A549 treated with Mapracorat at 1 μM for 4 hours (cell line): Measurements from ENCODE around the gene KRTAP9-2. TPM values are rescaled to one million over a fixed set of nuclear protein-coding genes. Genes with fewer than 3 reads are reported as not detected.

ENCODE experiments used
- total RNA-seq: library from RNA; stranded (reverse); fragments of 200-300 nt; extraction: Qiagen RNA extraction; gene quantifications from 5 replicates; pipeline ENCODE4 v1.2.3, GENCODE V29; 2022

The KRTAP9-2 gene, protein sequence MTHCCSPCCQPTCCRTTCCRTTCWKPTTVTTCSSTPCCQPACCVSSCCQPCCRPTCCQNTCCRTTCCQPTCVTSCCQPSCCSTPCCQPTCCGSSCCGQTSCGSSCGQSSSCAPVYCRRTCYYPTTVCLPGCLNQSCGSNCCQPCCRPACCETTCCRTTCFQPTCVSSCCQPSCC
- total RNA-seq, result not detected in 5 replicates

DNA sequence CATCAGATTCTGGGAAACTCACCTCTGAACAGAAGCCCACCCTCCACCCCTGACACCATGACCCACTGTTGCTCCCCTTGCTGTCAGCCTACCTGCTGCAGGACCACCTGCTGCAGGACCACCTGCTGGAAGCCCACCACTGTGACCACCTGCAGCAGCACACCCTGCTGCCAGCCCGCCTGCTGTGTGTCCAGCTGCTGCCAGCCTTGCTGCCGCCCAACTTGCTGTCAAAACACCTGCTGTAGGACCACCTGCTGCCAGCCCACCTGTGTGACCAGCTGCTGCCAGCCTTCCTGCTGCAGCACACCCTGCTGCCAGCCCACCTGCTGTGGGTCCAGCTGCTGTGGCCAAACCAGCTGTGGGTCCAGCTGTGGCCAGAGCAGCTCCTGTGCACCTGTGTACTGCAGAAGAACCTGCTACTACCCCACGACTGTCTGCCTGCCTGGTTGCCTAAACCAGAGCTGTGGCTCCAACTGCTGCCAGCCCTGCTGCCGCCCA lies at the start of gene KRTAP9-2:
KRTAP9-2 (plus strand) TSS at position 51 of the 498 bp plus-strand sequence; CDS start at position 58, 7 bp downstream.

DNA sequence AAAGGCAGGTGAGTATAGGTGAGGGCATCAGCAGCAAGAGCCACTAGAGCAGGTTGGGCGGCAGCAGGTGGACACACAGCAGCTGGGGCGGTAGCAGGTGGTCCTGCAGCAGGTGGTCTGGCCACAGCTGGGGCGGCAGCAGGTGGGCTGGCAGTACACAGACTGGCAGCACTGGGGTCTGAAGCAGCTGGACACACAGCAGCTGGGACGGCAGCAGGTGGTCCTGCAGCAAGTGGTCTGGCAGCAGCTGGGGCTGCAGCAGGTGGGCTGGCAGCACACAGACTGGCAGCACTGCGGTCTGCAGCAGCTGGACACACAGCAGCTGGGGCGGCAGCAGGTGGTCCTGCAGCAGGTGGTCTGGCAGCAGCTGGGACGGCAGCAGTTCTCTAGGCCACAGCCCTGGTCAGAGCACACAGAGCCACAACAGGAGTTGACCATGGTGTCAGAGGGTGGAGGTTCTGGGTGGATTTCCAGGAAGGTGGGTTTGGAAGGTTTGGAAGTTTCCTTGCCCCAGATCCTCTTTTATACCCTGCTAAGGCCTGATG lies 48.6 kb upstream of the KRTAP9-2 start, which contains the start of gene KRTAP4-2:
KRTAP4-2 (minus strand) TSS at position 495 of the 545 bp plus-strand sequence; CDS start at position 438, 57 bp downstream.

DNA sequence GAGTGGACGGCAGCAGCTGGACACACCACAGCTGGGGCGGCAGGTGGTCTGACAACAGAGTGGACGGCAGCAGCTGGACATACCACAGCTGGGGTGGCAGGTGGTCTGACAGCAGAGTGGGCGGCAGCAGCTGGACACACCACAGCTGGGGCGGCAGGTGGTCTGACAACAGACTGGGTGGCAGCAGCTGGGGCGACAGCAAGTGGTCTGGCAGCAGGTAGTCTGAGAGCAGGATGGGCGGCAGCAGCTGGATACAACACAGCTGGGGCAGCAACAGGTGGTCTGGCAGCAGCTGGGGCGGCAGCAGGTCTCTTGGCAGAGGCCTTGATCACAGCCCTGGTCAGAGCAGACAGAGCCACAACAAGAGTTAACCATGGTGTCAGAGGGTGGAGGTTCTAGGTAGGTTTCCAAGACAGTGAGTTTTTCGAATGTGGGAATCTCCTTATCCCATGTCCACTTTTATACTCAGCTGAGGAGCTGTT lies 41.9 kb upstream of the KRTAP9-2 start, which contains the start of gene KRTAP4-1:
KRTAP4-1 (minus strand) TSS at position 432 of the 482 bp plus-strand sequence; CDS start at position 375, 57 bp downstream.

DNA sequence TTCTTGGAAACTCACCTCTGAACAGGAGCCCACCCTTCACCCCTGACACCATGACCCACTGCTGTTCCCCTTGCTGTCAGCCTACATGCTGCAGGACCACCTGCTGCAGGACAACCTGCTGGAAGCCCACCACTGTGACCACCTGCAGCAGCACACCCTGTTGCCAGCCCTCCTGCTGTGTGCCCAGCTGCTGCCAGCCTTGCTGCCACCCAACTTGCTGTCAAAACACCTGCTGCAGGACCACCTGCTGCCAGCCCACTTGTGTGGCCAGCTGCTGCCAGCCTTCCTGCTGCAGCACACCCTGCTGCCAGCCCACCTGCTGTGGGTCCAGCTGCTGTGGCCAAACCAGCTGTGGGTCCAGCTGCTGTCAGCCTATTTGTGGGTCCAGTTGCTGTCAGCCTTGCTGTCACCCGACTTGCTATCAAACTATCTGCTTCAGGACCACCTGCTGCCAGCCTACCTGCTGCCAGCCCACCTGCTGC lies 36.6 kb upstream of the KRTAP9-2 start, which contains the start of gene KRTAP9-1:
KRTAP9-1 (plus strand) TSS at position 51 of the 482 bp plus-strand sequence; CDS start at position 51, 0 bp downstream.

DNA sequence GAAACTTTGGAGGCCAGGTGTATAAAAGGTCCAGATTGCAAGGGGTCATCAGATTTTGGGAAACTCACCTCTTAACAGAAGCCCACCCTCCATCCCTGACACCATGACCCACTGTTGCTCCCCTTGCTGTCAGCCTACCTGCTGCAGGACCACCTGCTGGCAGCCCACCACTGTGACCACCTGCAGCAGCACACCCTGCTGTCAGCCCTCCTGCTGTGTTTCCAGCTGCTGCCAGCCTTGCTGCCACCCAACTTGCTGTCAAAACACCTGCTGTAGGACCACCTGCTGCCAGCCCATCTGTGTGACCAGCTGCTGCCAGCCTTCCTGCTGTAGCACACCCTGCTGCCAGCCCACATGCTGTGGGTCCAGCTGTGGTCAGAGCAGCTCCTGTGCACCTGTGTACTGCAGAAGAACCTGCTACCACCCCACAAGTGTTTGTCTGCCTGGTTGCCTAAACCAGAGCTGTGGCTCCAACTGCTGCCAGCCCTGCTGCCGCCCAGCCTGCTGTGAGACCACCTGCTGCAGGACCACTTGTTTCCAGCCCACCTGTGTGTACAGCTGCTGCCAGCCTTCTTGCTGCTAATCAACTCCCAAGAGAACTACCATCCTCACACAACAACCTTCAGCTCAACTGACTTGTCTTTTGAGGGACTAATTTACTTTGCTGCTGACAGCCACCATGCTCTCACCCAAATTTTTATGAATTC lies 6.1 kb downstream of the KRTAP9-2 start, which contains the start of gene KRTAP9-3:
KRTAP9-3 (plus strand) TSS at position 51 of the 707 bp plus-strand sequence; CDS start at position 104, 53 bp downstream.

DNA sequence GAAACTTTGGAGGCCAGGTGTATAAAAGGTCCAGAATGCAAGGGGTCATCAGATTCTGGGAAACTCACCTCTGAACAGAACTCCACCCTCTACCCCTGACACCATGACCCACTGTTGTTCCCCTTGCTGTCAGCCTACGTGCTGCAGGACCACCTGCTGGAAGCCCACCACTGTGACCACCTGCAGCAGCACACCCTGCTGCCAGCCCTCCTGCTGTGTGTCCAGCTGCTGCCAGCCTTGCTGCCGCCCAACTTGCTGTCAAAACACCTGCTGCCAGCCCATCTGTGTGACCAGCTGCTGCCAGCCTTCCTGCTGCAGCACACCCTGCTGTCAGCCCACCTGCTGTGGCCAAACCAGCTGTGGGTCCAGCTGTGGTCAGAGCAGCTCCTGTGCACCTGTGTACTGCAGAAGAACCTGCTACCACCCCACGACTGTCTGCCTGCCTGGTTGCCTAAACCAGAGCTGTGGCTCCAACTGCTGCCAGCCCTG lies 11.5 kb downstream of the KRTAP9-2 start, which contains the start of gene KRTAP9-8:
KRTAP9-8 (plus strand) TSS at position 51 of the 489 bp plus-strand sequence; CDS start at position 104, 53 bp downstream.

DNA sequence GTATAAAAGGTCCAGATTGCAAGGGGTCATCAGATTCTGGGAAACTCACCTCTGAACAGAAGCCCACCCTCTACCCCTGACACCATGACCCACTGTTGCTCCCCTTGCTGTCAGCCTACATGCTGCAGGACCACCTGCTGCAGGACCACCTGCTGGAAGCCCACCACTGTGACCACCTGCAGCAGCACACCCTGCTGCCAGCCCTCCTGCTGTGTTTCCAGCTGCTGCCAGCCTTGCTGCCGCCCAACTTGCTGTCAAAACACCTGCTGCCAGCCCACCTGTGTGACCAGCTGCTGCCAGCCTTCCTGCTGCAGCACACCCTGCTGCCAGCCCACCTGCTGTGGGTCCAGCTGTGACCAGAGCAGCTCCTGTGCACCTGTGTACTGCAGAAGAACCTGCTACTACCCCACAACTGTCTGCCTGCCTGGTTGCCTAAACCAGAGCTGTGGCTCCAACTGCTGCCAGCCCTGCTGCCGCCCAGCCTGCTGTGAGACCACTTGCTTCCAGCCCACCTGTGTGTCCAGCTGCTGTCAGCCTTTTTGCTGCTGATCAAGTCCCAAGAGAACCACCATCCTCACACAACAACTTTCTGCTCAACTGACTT lies 23.3 kb downstream of the KRTAP9-2 start, which contains the start of gene KRTAP9-4:
KRTAP9-4 (plus strand) TSS at position 51 of the 604 bp plus-strand sequence; CDS start at position 85, 34 bp downstream.

DNA sequence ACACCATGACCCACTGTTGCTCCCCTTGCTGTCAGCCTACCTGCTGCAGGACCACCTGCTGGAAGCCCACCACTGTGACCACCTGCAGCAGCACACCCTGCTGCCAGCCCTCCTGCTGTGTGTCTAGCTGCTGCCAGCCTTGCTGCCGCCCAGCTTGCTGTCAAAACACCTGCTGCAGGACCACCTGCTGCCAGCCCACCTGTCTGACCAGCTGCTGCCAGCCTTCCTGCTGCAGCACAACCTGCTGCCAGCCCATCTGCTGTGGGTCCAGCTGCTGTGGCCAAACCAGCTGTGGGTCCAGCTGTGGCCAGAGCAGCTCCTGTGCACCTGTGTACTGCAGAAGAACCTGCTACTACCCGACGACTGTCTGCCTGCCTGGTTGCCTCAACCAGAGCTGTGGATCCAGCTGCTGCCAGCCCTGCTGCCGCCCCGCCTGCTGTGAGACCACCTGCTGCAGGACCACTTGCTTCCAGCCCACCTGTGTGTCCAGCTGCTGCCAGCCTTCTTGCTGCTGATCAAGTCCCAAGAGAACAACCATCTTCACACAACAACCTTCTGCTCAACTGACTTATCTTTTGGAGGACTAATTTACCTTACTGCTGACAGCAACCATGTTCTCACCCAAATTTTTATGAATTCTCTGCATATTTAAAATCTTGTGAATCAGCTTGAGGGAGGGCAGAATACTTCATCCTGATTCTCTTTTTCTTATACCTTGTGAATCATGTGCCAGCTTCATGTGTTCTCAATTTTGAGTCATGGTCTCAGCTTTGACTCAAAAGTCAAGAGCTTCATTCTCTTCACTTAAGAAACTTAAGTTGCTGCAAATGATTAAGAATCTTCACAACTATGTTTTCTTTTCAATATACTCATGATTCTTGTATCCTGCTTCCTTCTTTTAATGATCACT lies 29.2 kb downstream of the KRTAP9-2 start, which contains the start of gene KRTAP9-9:
KRTAP9-9 (plus strand) TSS at position 4 of the 910 bp plus-strand sequence.

DNA sequence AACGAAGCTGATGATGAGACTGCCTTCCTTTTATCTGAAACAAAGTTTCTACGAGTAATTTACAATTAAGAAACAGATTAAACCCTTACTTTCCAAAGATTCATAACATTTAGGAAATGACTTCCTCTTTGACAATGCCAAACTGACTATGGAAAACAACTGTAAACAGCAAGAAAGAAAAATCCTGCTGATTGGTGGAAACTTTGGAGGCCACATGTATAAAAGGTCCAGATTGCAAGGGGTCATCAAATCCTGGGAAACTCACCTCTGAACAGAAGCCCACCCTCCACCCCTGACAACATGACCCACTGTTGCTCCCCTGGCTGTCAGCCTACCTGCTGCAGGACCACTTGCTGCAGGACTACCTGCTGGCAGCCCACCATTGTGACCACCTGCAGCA lies 38.6 kb downstream of the KRTAP9-2 start, which contains the start of gene KRTAP9-6:
KRTAP9-6 (plus strand) TSS at position 301 of the 400 bp plus-strand sequence; CDS start at position 301, 0 bp downstream.

DNA sequence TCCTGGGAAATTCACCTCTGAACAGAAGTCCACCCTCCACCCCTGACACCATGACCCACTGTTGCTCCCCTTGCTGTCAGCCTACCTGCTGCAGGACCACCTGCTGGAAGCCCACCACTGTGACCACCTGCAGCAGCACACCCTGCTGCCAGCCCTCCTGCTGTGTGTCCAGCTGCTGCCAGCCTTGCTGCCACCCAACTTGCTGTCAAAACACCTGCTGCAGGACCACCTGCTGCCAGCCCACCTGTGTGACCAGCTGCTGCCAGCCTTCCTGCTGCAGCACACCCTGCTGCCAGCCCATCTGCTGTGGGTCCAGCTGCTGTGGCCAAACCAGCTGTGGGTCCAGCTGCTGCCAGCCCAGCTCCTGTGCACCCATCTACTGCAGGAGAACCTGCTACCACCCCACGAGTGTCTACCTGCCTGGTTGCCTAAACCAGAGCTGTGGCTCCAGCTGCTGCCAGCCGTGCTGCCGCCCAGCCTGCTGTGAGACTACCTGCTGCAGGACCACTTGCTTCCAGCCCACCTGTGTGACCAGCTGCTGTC lies 49.3 kb downstream of the KRTAP9-2 start, which contains the start of gene KRTAP9-7:
KRTAP9-7 (plus strand) TSS at position 51 of the 543 bp plus-strand sequence; CDS start at position 51, 0 bp downstream.

Other genes with a start within 250 kb of the KRTAP9-2 start
- gene KRT40, start 242.3 kb upstream of the KRTAP9-2 start, total RNA-seq, result not detected in 5 replicates
- not detected in 5 replicates for gene KRTAP3-3, start 232.5 kb upstream of the KRTAP9-2 start, total RNA-seq
- 0.22 to 0.42 TPM (median 0.37 TPM) in 3 of 5 replicates, not detected in the others for gene KRTAP3-2, start 226.7 kb upstream of the KRTAP9-2 start, total RNA-seq
- 0.35 TPM in 1 of 5 replicates, not detected in the others for gene KRTAP3-1, start 217.5 kb upstream of the KRTAP9-2 start, total RNA-seq
- gene KRTAP1-5, start 199.4 kb upstream of the KRTAP9-2 start, total RNA-seq, result not detected in 5 replicates
- not detected in 5 replicates for gene KRTAP1-4, start 196.5 kb upstream of the KRTAP9-2 start, total RNA-seq
- not detected in 5 replicates for gene KRTAP1-3, start 191.8 kb upstream of the KRTAP9-2 start, total RNA-seq
- not detected in 5 replicates for gene KRTAP1-1, start 185.2 kb upstream of the KRTAP9-2 start, total RNA-seq
- gene KRTAP2-1, start 179.3 kb upstream of the KRTAP9-2 start, total RNA-seq, result not detected in 5 replicates
- gene KRTAP2-2, start 171.4 kb upstream of the KRTAP9-2 start, total RNA-seq, result not detected in 5 replicates
- 0.22 TPM in 1 of 5 replicates, not detected in the others for gene KRTAP2-3, start 166.5 kb upstream of the KRTAP9-2 start, total RNA-seq
- not detected in 5 replicates for gene KRTAP2-4, start 160.8 kb upstream of the KRTAP9-2 start, total RNA-seq
- not detected in 5 replicates for gene KRTAP4-7, start 142.5 kb upstream of the KRTAP9-2 start, total RNA-seq
- gene KRTAP4-8, start 128.5 kb upstream of the KRTAP9-2 start, total RNA-seq, result not detected in 5 replicates
- gene KRTAP4-16, start 124.4 kb upstream of the KRTAP9-2 start, total RNA-seq, result not detected in 5 replicates
- gene KRTAP4-9, start 121.3 kb upstream of the KRTAP9-2 start, total RNA-seq, result not detected in 5 replicates
- gene KRTAP4-11, start 108.3 kb upstream of the KRTAP9-2 start, total RNA-seq, result not detected in 5 replicates
- not detected in 5 replicates for gene KRTAP4-12, start 102.5 kb upstream of the KRTAP9-2 start, total RNA-seq
- not detected in 5 replicates for gene KRTAP4-6, start 86.1 kb upstream of the KRTAP9-2 start, total RNA-seq
- not detected in 5 replicates for gene KRTAP4-5, start 76.8 kb upstream of the KRTAP9-2 start, total RNA-seq
- gene KRTAP4-4, start 65.9 kb upstream of the KRTAP9-2 start, total RNA-seq, result not detected in 5 replicates
- gene KRTAP4-3, start 58.4 kb upstream of the KRTAP9-2 start, total RNA-seq, result not detected in 5 replicates
- not detected in 5 replicates for gene KRTAP4-2, start 48.4 kb upstream of the KRTAP9-2 start, total RNA-seq
- gene KRTAP4-1, start 41.7 kb upstream of the KRTAP9-2 start, total RNA-seq, result 0.16 to 0.38 TPM (median 0.18 TPM) in 3 of 5 replicates, not detected in the others
- gene KRTAP9-1, start 36.8 kb upstream of the KRTAP9-2 start, total RNA-seq, result not detected in 5 replicates
- gene KRTAP9-3, start 5.8 kb downstream of the KRTAP9-2 start, total RNA-seq, result not detected in 5 replicates
- gene KRTAP9-8, start 11.4 kb downstream of the KRTAP9-2 start, total RNA-seq, result not detected in 5 replicates
- not detected in 5 replicates for gene KRTAP9-4, start 23.0 kb downstream of the KRTAP9-2 start, total RNA-seq
- gene KRTAP9-9, start 28.7 kb downstream of the KRTAP9-2 start, total RNA-seq, result not detected in 5 replicates
- not detected in 5 replicates for gene KRTAP9-6, start 38.7 kb downstream of the KRTAP9-2 start, total RNA-seq
- not detected in 5 replicates for gene KRTAP9-7, start 49.0 kb downstream of the KRTAP9-2 start, total RNA-seq
- gene KRTAP29-1, start 76.2 kb downstream of the KRTAP9-2 start, total RNA-seq, result not detected in 5 replicates
- gene KRTAP16-1, start 82.7 kb downstream of the KRTAP9-2 start, total RNA-seq, result not detected in 5 replicates
- gene KRTAP17-1, start 89.1 kb downstream of the KRTAP9-2 start, total RNA-seq, result not detected in 5 replicates
- not detected in 5 replicates for gene KRT33A, start 124.2 kb downstream of the KRTAP9-2 start, total RNA-seq
- not detected in 5 replicates for gene KRT33B, start 143.2 kb downstream of the KRTAP9-2 start, total RNA-seq
- 0.14 to 0.41 TPM (median 0.39 TPM) in 5 replicates for gene KRT34, start 155.7 kb downstream of the KRTAP9-2 start, total RNA-seq
- not detected in 5 replicates for gene KRT31, start 171.0 kb downstream of the KRTAP9-2 start, total RNA-seq
- gene KRT37, start 197.9 kb downstream of the KRTAP9-2 start, total RNA-seq, result not detected in 5 replicates
- not detected in 5 replicates for gene KRT38, start 214.3 kb downstream of the KRTAP9-2 start, total RNA-seq
- 0.07 TPM in 2 of 5 replicates, not detected in the others for gene KRT32, start 240.7 kb downstream of the KRTAP9-2 start, total RNA-seq